Liver (tissue), 9 donors: Measurements from ENCODE around the gene LAMB4. TPM values are rescaled to one million over a fixed set of nuclear protein-coding genes. Genes with fewer than 3 reads are reported as not detected.

ENCODE experiments used
- DNase-seq: peaks from one replicate; pipeline ENCODE4 v3.0.0-alpha.2; 2017; ENCODE audit warnings: low spot score
- H3K27ac ChIP-seq, 2 donors: one replicate each; pipeline ENCODE4 v1.7.0; 2013; ENCODE audit warnings: inconsistent platforms in 2 of 2, low read length in 2 of 2, control low read depth in 1 of 2, low read depth in 1 of 2, mild to moderate bottlenecking in 1 of 2
- H3K27me3 ChIP-seq, 4 donors: one replicate each; pipeline versions ENCODE4 v1.6.1 to v1.7.0; 2013; ENCODE audit warnings: low read length in 3 of 4, inconsistent platforms in 1 of 4, mild to moderate bottlenecking in 1 of 4, moderate library complexity in 1 of 4; ENCODE audit not compliant: control insufficient read depth in 4 of 4, insufficient read depth in 4 of 4
- H3K36me3 ChIP-seq, 4 donors: one replicate each; pipeline versions ENCODE4 v1.6.1 to v1.7.0; 2013; ENCODE audit warnings: low read length in 3 of 4, mild to moderate bottlenecking in 3 of 4, low read depth in 1 of 4, moderate library complexity in 1 of 4; ENCODE audit not compliant: control insufficient read depth in 4 of 4, insufficient read depth in 3 of 4
- H3K4me1 ChIP-seq, 4 donors: one replicate each; pipeline versions ENCODE4 v1.6.1 to v1.7.0; 2013; ENCODE audit warnings: low read length in 3 of 4, mild to moderate bottlenecking in 3 of 4, moderate library complexity in 1 of 4; ENCODE audit not compliant: control insufficient read depth in 4 of 4, insufficient read depth in 4 of 4
- H3K4me3 ChIP-seq, 3 donors: one replicate each; pipeline versions ENCODE4 v1.6.1 to v1.7.0; 2013; ENCODE audit warnings: low read length in 3 of 3, control low read depth in 1 of 3, low read depth in 1 of 3, mild to moderate bottlenecking in 1 of 3
- H3K9ac ChIP-seq, 2 donors: one replicate each; pipeline ENCODE4 v1.7.0; 2013; ENCODE audit warnings: low read length in 2 of 2, mild to moderate bottlenecking in 2 of 2, moderate library complexity in 2 of 2, control low read depth in 1 of 2, low read depth in 1 of 2
- H3K9me3 ChIP-seq, 4 donors: one replicate each; pipeline versions ENCODE4 v1.6.1 to v1.7.0; 2013; ENCODE audit warnings: low read length in 3 of 4; ENCODE audit not compliant: control insufficient read depth in 4 of 4
- ATF3 ChIP-seq: IDR thresholded peaks from 2 replicates; pipeline ENCODE4 v1.6.1; 2016; ENCODE audit warnings: antibody characterized with exemption
- EGR1 ChIP-seq, 2 donors: IDR thresholded peaks; 2 replicates each; pipeline ENCODE4 v1.6.1; 2016 to 2018; ENCODE audit warnings: antibody characterized with exemption in 2 of 2, low read depth in 2 of 2
- FOXA1 ChIP-seq: IDR thresholded peaks from 2 replicates; pipeline ENCODE4 v1.6.1; 2016; ENCODE audit warnings: antibody characterized with exemption
- GABPA ChIP-seq, 2 donors: IDR thresholded peaks in 1 of 2; conservative IDR thresholded peaks in 1 of 2; 2 replicates each; pipeline ENCODE4 v1.6.1; 2016; ENCODE audit warnings: antibody characterized with exemption in 2 of 2, mild to moderate bottlenecking in 1 of 2, moderate library complexity in 1 of 2
- HNF4A ChIP-seq, 2 donors: conservative IDR thresholded peaks; 2 replicates each; pipeline ENCODE4 v1.6.1; 2016; ENCODE audit warnings: antibody characterized with exemption in 2 of 2, mild to moderate bottlenecking in 2 of 2
- JUND ChIP-seq, 2 donors: IDR thresholded peaks; 2 replicates each; pipeline ENCODE4 v1.6.1; 2016; ENCODE audit warnings: antibody characterized with exemption in 2 of 2
- MAX ChIP-seq: IDR thresholded peaks from 2 replicates; pipeline ENCODE4 v1.6.1; 2016; ENCODE audit warnings: antibody characterized with exemption
- RAD21 ChIP-seq, 2 donors: IDR thresholded peaks; 2 replicates each; pipeline ENCODE4 v1.6.1; 2016; ENCODE audit warnings: antibody characterized with exemption in 2 of 2, mild to moderate bottlenecking in 2 of 2
- REST ChIP-seq: IDR thresholded peaks from 2 replicates; pipeline ENCODE4 v1.6.1; 2016; ENCODE audit warnings: antibody characterized with exemption, mild to moderate bottlenecking
- RXRA ChIP-seq, 2 donors: IDR thresholded peaks; 2 replicates each; pipeline ENCODE4 v1.6.1; 2017 to 2018; ENCODE audit warnings: antibody characterized with exemption in 2 of 2, mild to moderate bottlenecking in 1 of 2
- SP1 ChIP-seq: IDR thresholded peaks from 2 replicates; pipeline ENCODE4 v1.6.1; 2018; ENCODE audit warnings: antibody characterized with exemption, mild to moderate bottlenecking
- TAF1 ChIP-seq: conservative IDR thresholded peaks from 2 replicates; pipeline ENCODE4 v1.6.1; 2016; ENCODE audit warnings: antibody characterized with exemption, mild to moderate bottlenecking
- YY1 ChIP-seq: IDR thresholded peaks from 2 replicates; pipeline ENCODE4 v1.6.1; 2016; ENCODE audit warnings: antibody characterized with exemption, mild to moderate bottlenecking
- ZBTB33 ChIP-seq: IDR thresholded peaks from 2 replicates; pipeline ENCODE4 v1.6.1; 2016; ENCODE audit warnings: antibody characterized with exemption
- WGBS: extraction: QIAGEN DNeasy Blood & Tissue Kit; methylation state at CpG from one replicate; pipeline ENCODE4 v1.1.7; 2013; 5-methylcytosine and 5-hydroxymethylcytosine counted together
- polyA plus RNA-seq, 2 donors: library from polyadenylated mRNA; stranded (reverse) in 1 of 2; unstranded in 1 of 2; fragments of 200-250 nt in 1 of 2; fragments of >200 nt in 1 of 2; fragmentation: Nextera tagmentation in 1 of 2; extraction: Ambion mirVana in 1 of 2; gene quantifications; one replicate each; pipeline versions ENCODE4 v1.2.1 to v1.2.3, GENCODE V29; 2013 to 2015
- total RNA-seq, 2 donors: library from RNA; depleted of rRNA; stranded (reverse); fragments of >200 nt; gene quantifications; one replicate each; pipeline ENCODE4 v1.2.3, GENCODE V29; 2014
- donor health status: healthy.
- donor health status: healthy.
- donor health status: healthy.
- donor health status: healthy.
- donor health status: healthy.

LAMB4 gene
- total and polyA plus RNA-seq, 4 donors: under 0.01 to 0.03 TPM; not detected in 2

GRCh38 chr7:108166687-108167086, 36.5 kb upstream of the LAMB4 start:
- no peak for DNase-seq
- H3K9ac ChIP-seq: no peak overlapping the region
- no peaks in the 10 kb centered on the region for H3K36me3 ChIP-seq
- H3K27me3 ChIP-seq: no peaks in the 10 kb centered on the region
- no peaks in the 10 kb centered on the region for H3K9me3 ChIP-seq
- H3K4me3 ChIP-seq: no peak overlapping the region
- 95% methylated on average over 5 of the region's 5 CpGs for WGBS
- H3K4me1 ChIP-seq: peaks cover 0 to 8% (median 6%) of the 10 kb centered on the region in 4 donors
- no peak overlapping the region for H3K27ac ChIP-seq
- no peak for TF ChIP-seq ZBTB33
- no peak for TF ChIP-seq TAF1
- TF ChIP-seq HNF4A (conservative IDR thresholded peaks at IDR 0.05): no peak
- no peak for TF ChIP-seq RAD21 (IDR thresholded peaks at IDR 0.05)
- TF ChIP-seq EGR1 (IDR thresholded peaks at IDR 0.05; ENCODE audit: low read depth in 2 of 2): no peak
- no peak for TF ChIP-seq SP1
- TF ChIP-seq FOXA1: no peak
- TF ChIP-seq ATF3: no peak

- H3K9me3 ChIP-seq: no peaks in the 10 kb centered on the region
- peaks cover 0 to 8% (median 6%) of the 10 kb centered on the region in 4 donors for H3K4me1 ChIP-seq
- H3K4me3 ChIP-seq: no peak overlapping the region
- no peak overlapping the region for H3K27ac ChIP-seq
- H3K9ac ChIP-seq: no peak overlapping the region
- H3K36me3 ChIP-seq: no peaks in the 10 kb centered on the region
- DNase-seq: no peak
- TF ChIP-seq YY1 (no peak), RXRA (IDR thresholded peaks at IDR 0.05) (no peak), HNF4A (conservative IDR thresholded peaks at IDR 0.05) (no peak), GABPA (IDR thresholded peaks at IDR 0.05 in 1 of 2, conservative IDR thresholded peaks at IDR 0.05 in 1 of 2) (no peak)
- 97% methylated on average over 2 of the region's 2 CpGs for WGBS
- H3K27me3 ChIP-seq: no peaks in the 10 kb centered on the region
Observed at GRCh38 chr7:108165723-108166122, 35.6 kb upstream of the LAMB4 start.

GRCh38 chr7:108164946-108165345, 34.8 kb upstream of the LAMB4 start:
- WGBS: 77% methylated on average over 6 of the region's 6 CpGs
- DNase-seq: no peak
- peaks cover 0 to 8% (median 6%) of the 10 kb centered on the region in 4 donors for H3K4me1 ChIP-seq
- H3K9ac ChIP-seq: no peak overlapping the region
- TF ChIP-seq SP1 (no peak), MAX (no peak), RXRA (IDR thresholded peaks at IDR 0.05) (no peak), JUND (IDR thresholded peaks at IDR 0.05) (no peak), GABPA (IDR thresholded peaks at IDR 0.05 in 1 of 2, conservative IDR thresholded peaks at IDR 0.05 in 1 of 2) (no peak), HNF4A (conservative IDR thresholded peaks at IDR 0.05) (no peak), ZBTB33 (no peak), REST (no peak), ATF3 (no peak)
- H3K36me3 ChIP-seq: no peaks in the 10 kb centered on the region
- H3K4me3 ChIP-seq: no peak overlapping the region
- no peak overlapping the region for H3K27ac ChIP-seq
- H3K27me3 ChIP-seq: no peaks in the 10 kb centered on the region
- H3K9me3 ChIP-seq: no peaks in the 10 kb centered on the region
